GM10847 (cell line): ENCODE data around the gene HSP90AB1.

Source experiments
- POLR2A ChIP-seq: IDR thresholded peaks from 2 replicates; pipeline ENCODE4 v1.6.1; 2011; ENCODE audit not compliant: insufficient read length; ENCODE audit errors: extremely low read depth

The HSP90AB1 gene

GRCh38 chr6:44254191-44255104 lies 7.5 kb downstream of the HSP90AB1 start:
- TF ChIP-seq POLR2A, result no peak

GRCh38 chr6:44255105-44255808 lies 8.4 kb downstream of the HSP90AB1 start:
- no peak for TF ChIP-seq POLR2A

- peak; percentile 16 for TF ChIP-seq POLR2A
These were observed 9.2 kb downstream of the HSP90AB1 start for GRCh38 chr6:44255871-44256774.

- no peak for TF ChIP-seq POLR2A
These were observed 9.8 kb downstream of the HSP90AB1 start for GRCh38 chr6:44256775-44257024.

- TF ChIP-seq POLR2A, result peak; percentile 40
These were observed 10.3 kb downstream of the HSP90AB1 start, which contains the start of gene SLC35B2 for GRCh38 chr6:44257025-44257752. TSS of gene SLC35B2 (minus strand) at chr6:44257528. CDS start at chr6:44257410, 118 bp downstream.

- TF ChIP-seq POLR2A, result no peak
These were observed 10.9 kb downstream of the HSP90AB1 start for GRCh38 chr6:44257753-44258324.

- TF ChIP-seq POLR2A, result no peak
These were observed 11.5 kb downstream of the HSP90AB1 start for GRCh38 chr6:44258325-44258863.

- no peak for TF ChIP-seq POLR2A
These were observed 12.0 kb downstream of the HSP90AB1 start for GRCh38 chr6:44258921-44259320.

- TF ChIP-seq POLR2A, result no peak
These were observed 13.1 kb downstream of the HSP90AB1 start for GRCh38 chr6:44260011-44260410.

GRCh38 chr6:44260451-44261297 lies 13.8 kb downstream of the HSP90AB1 start:
- no peak for TF ChIP-seq POLR2A

GRCh38 chr6:44261581-44261980 lies 14.7 kb downstream of the HSP90AB1 start:
- TF ChIP-seq POLR2A, result no peak

GRCh38 chr6:44262467-44263353 lies 15.8 kb downstream of the HSP90AB1 start:
- TF ChIP-seq POLR2A, result peak; percentile 11

- TF ChIP-seq POLR2A, result peak; percentile 35
These were observed 16.6 kb downstream of the HSP90AB1 start for GRCh38 chr6:44263354-44264100.
